Erythroblast (primary cell): Measurements from ENCODE around the gene COL24A1.

ENCODE experiments used
- GATA1 ChIP-seq: IDR thresholded peaks from 2 replicates; pipeline ENCODE4 v1.6.1; 2011; ENCODE audit warnings: low read depth, mild to moderate bottlenecking, control low read depth, low read length, moderate library complexity
- POLR2A ChIP-seq: IDR thresholded peaks from 2 replicates; pipeline ENCODE4 v1.6.1; 2011; ENCODE audit warnings: mild to moderate bottlenecking, low read length

GRCh38 chr1:86068271-86068721, 88.3 kb downstream of the COL24A1 start:
- TF ChIP-seq GATA1 (no peak), POLR2A (no peak)
